ENCODE results near the gene IL4.

- TF ChIP-seq POLR2A (IDR thresholded peaks at IDR 0.05) = no peak
- TF ChIP-seq, protein P1, sequence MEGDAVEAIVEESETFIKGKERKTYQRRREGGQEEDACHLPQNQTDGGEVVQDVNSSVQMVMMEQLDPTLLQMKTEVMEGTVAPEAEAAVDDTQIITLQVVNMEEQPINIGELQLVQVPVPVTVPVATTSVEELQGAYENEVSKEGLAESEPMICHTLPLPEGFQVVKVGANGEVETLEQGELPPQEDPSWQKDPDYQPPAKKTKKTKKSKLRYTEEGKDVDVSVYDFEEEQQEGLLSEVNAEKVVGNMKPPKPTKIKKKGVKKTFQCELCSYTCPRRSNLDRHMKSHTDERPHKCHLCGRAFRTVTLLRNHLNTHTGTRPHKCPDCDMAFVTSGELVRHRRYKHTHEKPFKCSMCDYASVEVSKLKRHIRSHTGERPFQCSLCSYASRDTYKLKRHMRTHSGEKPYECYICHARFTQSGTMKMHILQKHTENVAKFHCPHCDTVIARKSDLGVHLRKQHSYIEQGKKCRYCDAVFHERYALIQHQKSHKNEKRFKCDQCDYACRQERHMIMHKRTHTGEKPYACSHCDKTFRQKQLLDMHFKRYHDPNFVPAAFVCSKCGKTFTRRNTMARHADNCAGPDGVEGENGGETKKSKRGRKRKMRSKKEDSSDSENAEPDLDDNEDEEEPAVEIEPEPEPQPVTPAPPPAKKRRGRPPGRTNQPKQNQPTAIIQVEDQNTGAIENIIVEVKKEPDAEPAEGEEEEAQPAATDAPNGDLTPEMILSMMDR (IDR thresholded peaks at IDR 0.05) = no peak
Measured at GRCh38 chr5:132651838-132652469, 21.8 kb upstream of the IL4 start.

Measured in adrenal gland (tissue), 5 donors.